HAP-1 (cell line): ENCODE measurements around the gene C1orf185.

Experiments
- DNase-seq, 2 experiments: peaks; one replicate each; pipeline ENCODE4 v3.0.0-alpha.2; 2016 to 2020; ENCODE audit warnings: low spot score in 2 of 2
- H3K27me3 ChIP-seq: fragments of 250-450 bp; sonication (Bioruptor Pico); 2 replicates; pipeline ENCODE4 v1.5.1; 2020; ENCODE audit warnings: low read depth, mild to moderate bottlenecking, moderate library complexity
- H3K36me3 ChIP-seq: fragments of 250-450 bp; sonication (Bioruptor Pico); replicated peaks from 2 replicates; pipeline ENCODE4 v1.5.1; 2020; ENCODE audit warnings: mild to moderate bottlenecking
- H3K4me1 ChIP-seq: fragments of 250-450 bp; sonication (Bioruptor Pico); 2 replicates; pipeline ENCODE4 v1.5.1; 2020; ENCODE audit warnings: mild to moderate bottlenecking
- H3K4me3 ChIP-seq: fragments of 250-450 bp; sonication (Bioruptor Pico); 2 replicates; pipeline ENCODE4 v1.5.1; 2020; ENCODE audit warnings: mild to moderate bottlenecking, moderate library complexity
- H3K9me3 ChIP-seq: fragments of 250-450 bp; sonication (Bioruptor Pico); 2 replicates; pipeline ENCODE4 v1.5.1; 2020; ENCODE audit warnings: mild to moderate bottlenecking, moderate library complexity
- in situ Hi-C: fragments of 300-500 bp; cut with MboI; formaldehyde crosslinking; loops from 3 replicates; pipeline ENCODE4 v1.14.3; 2020; ENCODE audit warnings: low sequenced_read_pairs, inconsistent platforms, mixed read lengths

C1orf185 gene

GRCh38 chr1:51101976-51102375 lies at the start of gene C1orf185:
Gene C1orf185, plus strand, starts transcription at chr1:51102228. Its CDS starts 6 bp downstream, at chr1:51102234.
- Histone ChIP-seq H3K4me1 (no peaks in the 10 kb centered on the region), H3K9me3 (no peaks in the 10 kb centered on the region), H3K36me3 (no peaks in the 10 kb centered on the region), H3K4me3 (no peak within 1 kb of the TSS), H3K27me3 (0 out of 2 replicates have a peak, but pooled peaks cover 2% of the 10 kb centered on the region)
- peak in 1 of 2 experiments; percentile 15 for DNase-seq
- in situ Hi-C loops = no loop called here

GRCh38 chr1:51058858-51059257 lies 43.2 kb upstream of the C1orf185 start:
- no peaks in the 10 kb centered on the region for H3K36me3 ChIP-seq
- H3K9me3 ChIP-seq = no peaks in the 10 kb centered on the region
- no peaks in the 10 kb centered on the region for H3K27me3 ChIP-seq
- no peak overlapping the region for H3K4me3 ChIP-seq
- no peaks in the 10 kb centered on the region for H3K4me1 ChIP-seq
- DNase-seq = peak in 1 of 2 experiments; percentile 28
- in situ Hi-C loops = loop anchor here (25.0 kb wide), 1 partner anchor 103 kb away; no protein-coding TSS in a partner anchor

- Histone ChIP-seq H3K36me3 (no peaks in the 10 kb centered on the region), H3K9me3 (no peaks in the 10 kb centered on the region), H3K27me3 (no peaks in the 10 kb centered on the region), H3K4me3 (no peak overlapping the region), H3K4me1 (no peaks in the 10 kb centered on the region)
- in situ Hi-C loops = loop anchor here (25.0 kb wide), 1 partner anchor 101 kb away; no protein-coding TSS in a partner anchor
- DNase-seq = no peak
These were observed 40.7 kb upstream of the C1orf185 start for GRCh38 chr1:51061231-51061918.

GRCh38 chr1:51063121-51063520 lies 38.9 kb upstream of the C1orf185 start:
- Histone ChIP-seq H3K36me3 (no peaks in the 10 kb centered on the region), H3K9me3 (no peaks in the 10 kb centered on the region), H3K27me3 (no peaks in the 10 kb centered on the region), H3K4me3 (no peak overlapping the region), H3K4me1 (peaks cover 13% of the 10 kb centered on the region)
- DNase-seq = no peak
- in situ Hi-C loops = loop anchor here (25.0 kb wide), 1 partner anchor 99 kb away; no protein-coding TSS in a partner anchor

GRCh38 chr1:51070011-51070410 lies 32.0 kb upstream of the C1orf185 start:
- H3K9me3 ChIP-seq = no peaks in the 10 kb centered on the region
- no peak for DNase-seq
- in situ Hi-C loops = loop anchor here (25.0 kb wide), 1 partner anchor 92 kb away; no protein-coding TSS in a partner anchor
- peaks cover 13% of the 10 kb centered on the region for H3K4me1 ChIP-seq
- H3K27me3 ChIP-seq = peaks cover 6% of the 10 kb centered on the region; the same call in 1 of the 2 replicates
- H3K4me3 ChIP-seq = no peak overlapping the region
- H3K36me3 ChIP-seq = no peaks in the 10 kb centered on the region

GRCh38 chr1:51070640-51071039 lies 31.4 kb upstream of the C1orf185 start:
- in situ Hi-C loops = loop anchor here (25.0 kb wide), 1 partner anchor 92 kb away; no protein-coding TSS in a partner anchor
- Histone ChIP-seq H3K27me3 (peaks cover 6% of the 10 kb centered on the region), H3K4me3 (no peak overlapping the region), H3K36me3 (no peaks in the 10 kb centered on the region), H3K4me1 (peaks cover 13% of the 10 kb centered on the region), H3K9me3 (no peaks in the 10 kb centered on the region)
- DNase-seq = no peak

- Histone ChIP-seq H3K4me3 (no peak overlapping the region), H3K4me1 (peaks cover 13% of the 10 kb centered on the region), H3K27me3 (peaks cover 13% of the 10 kb centered on the region), H3K36me3 (no peaks in the 10 kb centered on the region), H3K9me3 (no peaks in the 10 kb centered on the region)
- in situ Hi-C loops = loop anchor here (25.0 kb wide), 1 partner anchor 91 kb away; no protein-coding TSS in a partner anchor
- DNase-seq = no peak
These were observed 30.6 kb upstream of the C1orf185 start for GRCh38 chr1:51071291-51072042.

- no peak for DNase-seq
- H3K4me1 ChIP-seq = peaks cover 8% of the 10 kb centered on the region
- H3K27me3 ChIP-seq = peaks cover 13% of the 10 kb centered on the region
- in situ Hi-C loops = loop anchor here (25.0 kb wide), 1 partner anchor 90 kb away; no protein-coding TSS in a partner anchor
- H3K4me3 ChIP-seq = no peak overlapping the region
- H3K36me3 ChIP-seq = no peaks in the 10 kb centered on the region
- no peaks in the 10 kb centered on the region for H3K9me3 ChIP-seq
These were observed 30.0 kb upstream of the C1orf185 start for GRCh38 chr1:51072043-51072439.

GRCh38 chr1:51072651-51073050 lies 29.4 kb upstream of the C1orf185 start:
- H3K4me1 ChIP-seq = peaks cover 2% of the 10 kb centered on the region
- in situ Hi-C loops = loop anchor here (25.0 kb wide), 1 partner anchor 90 kb away; no protein-coding TSS in a partner anchor
- no peak for DNase-seq
- no peaks in the 10 kb centered on the region for H3K9me3 ChIP-seq
- H3K4me3 ChIP-seq = no peak overlapping the region
- H3K36me3 ChIP-seq = no peaks in the 10 kb centered on the region
- H3K27me3 ChIP-seq = peaks cover 16% of the 10 kb centered on the region

- in situ Hi-C loops = loop anchor here (25.0 kb wide), 1 partner anchor 89 kb away; no protein-coding TSS in a partner anchor
- H3K4me1 ChIP-seq = no peaks in the 10 kb centered on the region
- no peak for DNase-seq
These were observed 28.6 kb upstream of the C1orf185 start for GRCh38 chr1:51073456-51073855.

GRCh38 chr1:51086496-51087271 lies 15.3 kb upstream of the C1orf185 start:
- Histone ChIP-seq H3K4me1 (peaks cover 10% of the 10 kb centered on the region), H3K36me3 (no peaks in the 10 kb centered on the region), H3K9me3 (no peaks in the 10 kb centered on the region), H3K27me3 (peaks cover 16% of the 10 kb centered on the region), H3K4me3 (no peak overlapping the region)
- DNase-seq = no peak
- in situ Hi-C loops = no loop called here

More at GRCh38 chr1:51073456-51073855, 28.6 kb upstream of the C1orf185 start:
- peaks cover 16% of the 10 kb centered on the region for H3K27me3 ChIP-seq
- no peaks in the 10 kb centered on the region for H3K36me3 ChIP-seq
- no peaks in the 10 kb centered on the region for H3K9me3 ChIP-seq
- no peak overlapping the region for H3K4me3 ChIP-seq

GRCh38 chr1:51088474-51088873 lies 13.6 kb upstream of the C1orf185 start:
- DNase-seq = no peak

GRCh38 chr1:51093581-51093980 lies 8.4 kb upstream of the C1orf185 start:
- Histone ChIP-seq H3K9me3 (0 out of 2 replicates have a peak, but pooled peaks cover 3% of the 10 kb centered on the region), H3K4me1 (no peaks in the 10 kb centered on the region), H3K27me3 (0 out of 2 replicates have a peak, but pooled peaks cover 10% of the 10 kb centered on the region), H3K36me3 (no peaks in the 10 kb centered on the region), H3K4me3 (no peak overlapping the region)
- in situ Hi-C loops = no loop called here
- no peak for DNase-seq

More at GRCh38 chr1:51088474-51088873, 13.6 kb upstream of the C1orf185 start:
- in situ Hi-C loops = no loop called here
- Histone ChIP-seq H3K9me3 (no peaks in the 10 kb centered on the region), H3K4me3 (no peak overlapping the region), H3K4me1 (peaks cover 10% of the 10 kb centered on the region), H3K36me3 (no peaks in the 10 kb centered on the region), H3K27me3 (peaks cover 11% of the 10 kb centered on the region)
